Spleen (tissue), 11 donors: ENCODE measurements around the gene NDRG3. TPM values are rescaled to one million over a fixed set of nuclear protein-coding genes. Genes with fewer than 3 reads are reported as not detected.

Experiments
- DNase-seq: peaks from one replicate; pipeline ENCODE4 v3.0.0-alpha.2; 2020
- H3K27ac ChIP-seq, 8 donors: fragments of 200-600 bp; sonication (generic) in 7 of 8; 1 replicate in 4 of 8; 2 replicates in 4 of 8; pipeline versions ENCODE4 v1.5.0 to v1.8.0; 2016 to 2021; ENCODE audit warnings: inconsistent platforms in 4 of 8, mild to moderate bottlenecking in 4 of 8, moderate library complexity in 1 of 8
- H3K27me3 ChIP-seq, 7 donors: fragments of 200-600 bp; sonication (generic) in 6 of 7; replicated peaks in 1 of 7; 1 replicate in 4 of 7; 2 replicates in 3 of 7; pipeline versions ENCODE4 v1.5.0 to v1.8.0; 2016 to 2021; ENCODE audit warnings: inconsistent platforms in 3 of 7, mild to moderate bottlenecking in 1 of 7
- H3K36me3 ChIP-seq, 6 donors: fragments of 200-600 bp; sonication (generic) in 5 of 6; 1 replicate in 4 of 6; 2 replicates in 2 of 6; pipeline versions ENCODE4 v1.5.0 to v1.8.0; 2016 to 2021; ENCODE audit warnings: inconsistent platforms in 2 of 6
- H3K4me1 ChIP-seq, 6 donors: fragments of 200-600 bp; sonication (generic) in 5 of 6; 1 replicate in 3 of 6; 2 replicates in 3 of 6; pipeline versions ENCODE4 v1.5.0 to v1.8.0; 2016 to 2021; ENCODE audit warnings: inconsistent platforms in 3 of 6
- H3K4me3 ChIP-seq, 8 donors: fragments of 200-600 bp; sonication (generic) in 7 of 8; 1 replicate in 4 of 8; 2 replicates in 4 of 8; pipeline versions ENCODE4 v1.5.0 to v1.8.0; 2016 to 2021; ENCODE audit warnings: inconsistent platforms in 4 of 8, mild to moderate bottlenecking in 4 of 8, moderate library complexity in 2 of 8
- H3K9me3 ChIP-seq, 8 donors: fragments of 200-600 bp; sonication (generic) in 7 of 8; 1 replicate in 4 of 8; 2 replicates in 4 of 8; pipeline versions ENCODE4 v1.5.0 to v1.8.0; 2016 to 2021; ENCODE audit warnings: inconsistent platforms in 4 of 8
- CTCF ChIP-seq, 11 experiments: fragments of 200-600 bp in 7 of 11; fragments of 450-650 bp in 4 of 11; sonication (generic) in 4 of 11; IDR thresholded peaks in 8 of 11; conservative IDR thresholded peaks in 3 of 11; 1 replicate in 7 of 11; 2 replicates in 4 of 11; pipeline versions ENCODE4 v1.4.0 to v1.8.0; 2016 to 2021; ENCODE audit warnings: antibody characterized with exemption in 11 of 11, inconsistent platforms in 4 of 11, mild to moderate bottlenecking in 1 of 11
- POLR2A ChIP-seq, 3 donors: fragments of 450-650 bp; IDR thresholded peaks; one replicate each; pipeline ENCODE4 v1.5.1; 2017; ENCODE audit warnings: antibody characterized with exemption in 3 of 3, mild to moderate bottlenecking in 1 of 3
- POLR2AphosphoS5 ChIP-seq, 3 donors: sonication (generic); formaldehyde crosslinking; IDR thresholded peaks; one replicate each; pipeline ENCODE4 v1.5.1; 2017; ENCODE audit warnings: antibody characterized with exemption in 3 of 3
- WGBS, 5 donors: extraction: QIAGEN DNeasy Blood & Tissue Kit in 3 of 5; methylation state at CpG; one replicate each; pipeline versions ENCODE4 v1.1.5 to v1.1.7; 2013 to 2018; 5-methylcytosine and 5-hydroxymethylcytosine counted together
- intact Hi-C: fragments of 100-400 bp; cut with DNase I; formaldehyde crosslinking; loops from one replicate; pipeline ENCODE4 v1.15.0; 2023; ENCODE audit warnings: low total_unique reads
- polyA plus RNA-seq, 3 donors: library from polyadenylated mRNA; stranded (reverse); fragments of 200-250 nt; gene quantifications; one replicate each; pipeline ENCODE4 v1.2.1, GENCODE V29; 2013
- total RNA-seq, 7 donors: library from RNA; depleted of rRNA in 3 of 7; stranded (reverse); fragments of >200 nt in 3 of 7; fragmentation: NEBNext Ultra II Directional in 4 of 7; extraction: Animal tissue kit (Norgen Biotek cat#: 25700) in 4 of 7; gene quantifications; one replicate each; pipeline versions ENCODE4 v1.1.0 to v1.2.1, GENCODE V29; 2016 to 2021
- donor health status: healthy with polysubstance abuse.
- donor health status: DM: no; HTN: no; CAD: no; lungs with moderate emphysema.
- donor health status: DM: no; HTN: no; CAD: no.
- donor health status: Bipolar disorder and iron deficiency.
- donor health status: healthy.
- donor health status: DM: no; HTN: no; CAD: no.
- donor health status: DM: yes; HTN: yes; CAD: no.

The NDRG3 gene
- total and polyA plus RNA-seq, 10 donors = 15.5 to 32.0 (median 27.1) TPM

GRCh38 chr20:36647196-36648121 lies 98.4 kb downstream of the NDRG3 start:
- H3K9me3 ChIP-seq = no peaks in the 10 kb centered on the region
- no peak for DNase-seq
- H3K4me1 ChIP-seq = peaks cover 0 to 40% (median 19%) of the 10 kb centered on the region in 6 donors
- no peaks in the 10 kb centered on the region for H3K27me3 ChIP-seq
- H3K36me3 ChIP-seq = peaks cover 0 to 16% (median 5%) of the 10 kb centered on the region in 6 donors
- H3K4me3 ChIP-seq = no peak overlapping the region
- intact Hi-C loops = no loop called here
- TF ChIP-seq POLR2A (IDR thresholded peaks at IDR 0.05) (no peak), CTCF (IDR thresholded peaks at IDR 0.05 in 8 of 11, conservative IDR thresholded peaks at IDR 0.05 in 3 of 11) (no peak), POLR2AphosphoS5 (IDR thresholded peaks at IDR 0.05) (no peak)
- WGBS, 5 donors = 79 to 90% (median 83%) methylated on average over 8 of the region's 8 CpGs
- no peak overlapping the region for H3K27ac ChIP-seq

GRCh38 chr20:36646678-36647077 lies 99.2 kb downstream of the NDRG3 start:
- no peak for TF ChIP-seq POLR2AphosphoS5 (IDR thresholded peaks at IDR 0.05)
- no peak for TF ChIP-seq CTCF (IDR thresholded peaks at IDR 0.05 in 8 of 11, conservative IDR thresholded peaks at IDR 0.05 in 3 of 11)
- Histone ChIP-seq H3K36me3 (peaks cover 0 to 8% (median 2%) of the 10 kb centered on the region in 6 donors), H3K27ac (peak overlapping the region in 4 of 8 donors; percentile 75 to 88 (median 82)), H3K9me3 (no peaks in the 10 kb centered on the region), H3K4me3 (no peak overlapping the region), H3K27me3 (no peaks in the 10 kb centered on the region), H3K4me1 (peaks cover 0 to 48% (median 22%) of the 10 kb centered on the region in 6 donors)
- DNase-seq = no peak
- 85 to 96% (median 94%) methylated on average over 3 of the region's 3 CpGs for WGBS, 5 donors
- intact Hi-C loops = no loop called here

GRCh38 chr20:36645998-36646397 lies 99.9 kb downstream of the NDRG3 start, which contains the start of gene SLA2:
Gene SLA2, minus strand, starts transcription at chr20:36646196. Its CDS starts 4,861 bp downstream, at chr20:36641335.
- DNase-seq = peak; percentile 92
- TF ChIP-seq POLR2AphosphoS5 (IDR thresholded peaks at IDR 0.05) = peak; percentile 61 to 88 (median 79)
- TF ChIP-seq POLR2A (IDR thresholded peaks at IDR 0.05) = no peak
- TF ChIP-seq CTCF (IDR thresholded peaks at IDR 0.05 in 8 of 11, conservative IDR thresholded peaks at IDR 0.05 in 3 of 11) = no peak
- Histone ChIP-seq H3K4me1 (peaks cover 0 to 51% (median 22%) of the 10 kb centered on the region in 6 donors), H3K9me3 (no peaks in the 10 kb centered on the region), H3K27me3 (no peaks in the 10 kb centered on the region), H3K27ac (peak within 1 kb of the TSS; percentile 10 to 88 (median 69)), H3K36me3 (peaks cover 0 to 5% (median 0%) of the 10 kb centered on the region in 6 donors), H3K4me3 (peak within 1 kb of the TSS in 7 of 8 donors; percentile 20 to 68 (median 33))
- 8 to 16% (median 13%) methylated on average over 9 of the region's 9 CpGs for WGBS, 5 donors
- intact Hi-C loops = no loop called here

- peaks cover 0 to 51% (median 22%) of the 10 kb centered on the region in 6 donors for H3K4me1 ChIP-seq
- no peaks in the 10 kb centered on the region for H3K9me3 ChIP-seq
- no peak for TF ChIP-seq POLR2A (IDR thresholded peaks at IDR 0.05)
- no peak for TF ChIP-seq CTCF (IDR thresholded peaks at IDR 0.05 in 8 of 11, conservative IDR thresholded peaks at IDR 0.05 in 3 of 11)
- TF ChIP-seq POLR2AphosphoS5 (IDR thresholded peaks at IDR 0.05) = no peak
- WGBS, 5 donors = 78 to 89% (median 86%) methylated on average over 7 of the region's 7 CpGs
- H3K36me3 ChIP-seq = peaks cover 0 to 10% (median 0%) of the 10 kb centered on the region in 6 donors
- H3K4me3 ChIP-seq = peak overlapping the region in 7 of 8 donors; percentile 20 to 68 (median 33)
- H3K27me3 ChIP-seq = no peaks in the 10 kb centered on the region
- H3K27ac ChIP-seq = peak overlapping the region in 7 of 8 donors; percentile 40 to 88 (median 75)
- intact Hi-C loops = no loop called here
- no peak for DNase-seq
Observed at GRCh38 chr20:36645353-36645752, 100.5 kb downstream of the NDRG3 start.
